ENCODE data around the gene SH3PXD2A.

The SH3PXD2A gene

GRCh38 chr10:103547391-103547946, 307.9 kb downstream of the SH3PXD2A start:
- Histone ChIP-seq H3K36me3 (ENCODE audit: control insufficient read depth in 2 of 2, insufficient read depth in 1 of 2, low read length in 2 of 2) (no peaks in the 10 kb centered on the region), H3K4me1 (ENCODE audit: control insufficient read depth, insufficient read depth, low read length) (peaks cover 6% of the 10 kb centered on the region), H3K27ac (ENCODE audit: extremely low read depth, low read depth, low read length) (no peak overlapping the region), H3K9me3 (ENCODE audit: control insufficient read depth, insufficient read depth, low read depth, low read length) (no peaks in the 10 kb centered on the region), H3K4me3 (ENCODE audit: low read depth, low read length) (no peak overlapping the region)
- POLR2A ChIA-PET, result no interaction called here
- CTCF ChIA-PET, result interaction anchor here (0.7 to 5.3 kb wide), 2 partner anchors 17 to 88 kb away, joined by 3 to 21 read pairs; no protein-coding TSS in a partner anchor
- no peak for TF ChIP-seq ZNF664 (tag by site-specific recombination; IDR thresholded peaks at IDR 0.05)
- no peak for TF ChIP-seq ZBTB20 (tag by site-specific recombination; IDR thresholded peaks at IDR 0.05)
- TF ChIP-seq ZNF600 (tag by site-specific recombination; IDR thresholded peaks at IDR 0.05), result 0 out of 2 replicates have a peak, but pooled peaks have one; percentile 28
- TF ChIP-seq ZNF18 (tag by site-specific recombination; IDR thresholded peaks at IDR 0.05), result no peak
- no peak for TF ChIP-seq BCL6B (tag by site-specific recombination; IDR thresholded peaks at IDR 0.05)
- no peak for TF ChIP-seq ZNF514 (tag by site-specific recombination; IDR thresholded peaks at IDR 0.05)
- no peak for TF ChIP-seq ZXDB (tag by site-specific recombination; IDR thresholded peaks at IDR 0.05)
- no peak for TF ChIP-seq ZNF239 (tag by site-specific recombination; IDR thresholded peaks at IDR 0.05)
- TF ChIP-seq ZSCAN23 (tag by site-specific recombination; IDR thresholded peaks at IDR 0.05), result no peak
- TF ChIP-seq ZSCAN16 (tag by site-specific recombination; IDR thresholded peaks at IDR 0.05), result no peak
- TF ChIP-seq OVOL3 (tag by site-specific recombination; IDR thresholded peaks at IDR 0.05), result no peak
- TF ChIP-seq ZBTB17 (tag by site-specific recombination; IDR thresholded peaks at IDR 0.05), result peak; percentile 64
- TF ChIP-seq ATF2 (tag by site-specific recombination; IDR thresholded peaks at IDR 0.05; ENCODE audit: low read depth), result no peak
- no peak for TF ChIP-seq ZNF221 (tag by site-specific recombination; IDR thresholded peaks at IDR 0.05; ENCODE audit: borderline replicate concordance)
- TF ChIP-seq ZBTB6 (tag by site-specific recombination; IDR thresholded peaks at IDR 0.05), result no peak
- peak; percentile 98 for TF ChIP-seq ZFHX2 (tag by site-specific recombination; conservative IDR thresholded peaks at IDR 0.05)
- TF ChIP-seq ZNF26 (tag by site-specific recombination; IDR thresholded peaks at IDR 0.05), result no peak
- no peak for TF ChIP-seq ZNF214 (tag by site-specific recombination; IDR thresholded peaks at IDR 0.05; ENCODE audit: borderline replicate concordance)
- TF ChIP-seq HOXA7 (CRISPR knock-in tag; IDR thresholded peaks at IDR 0.05; ENCODE audit: borderline replicate concordance), result no peak
- TF ChIP-seq ZNF274 (IDR thresholded peaks at IDR 0.05; ENCODE audit: low read length), result no peak
- no peak for TF ChIP-seq ZNF274 (tag by site-specific recombination; IDR thresholded peaks at IDR 0.05; ENCODE audit: borderline replicate concordance)
- TF ChIP-seq EGR2 (tag by site-specific recombination; IDR thresholded peaks at IDR 0.05; ENCODE audit: low read depth), result peak; percentile 98
- TF ChIP-seq ZNF16 (tag by site-specific recombination; IDR thresholded peaks at IDR 0.05; ENCODE audit: low read depth), result no peak
- no peak for TF ChIP-seq ZNF302 (tag by site-specific recombination; IDR thresholded peaks at IDR 0.05; ENCODE audit: low read depth)
- no peak for TF ChIP-seq PRDM4 (tag by site-specific recombination; IDR thresholded peaks at IDR 0.05)
- TF ChIP-seq GLIS2 (tag by site-specific recombination; IDR thresholded peaks at IDR 0.05), result peak; percentile 30; the same call in 1 of the 2 replicates
